Measurements from ENCODE around the gene PJA1. TPM values are rescaled to one million over a fixed set of nuclear protein-coding genes. Genes with fewer than 3 reads are reported as not detected.

PJA1 gene
- total RNA-seq, 1 donor from 2014 or later = 10.6 TPM

DNA sequence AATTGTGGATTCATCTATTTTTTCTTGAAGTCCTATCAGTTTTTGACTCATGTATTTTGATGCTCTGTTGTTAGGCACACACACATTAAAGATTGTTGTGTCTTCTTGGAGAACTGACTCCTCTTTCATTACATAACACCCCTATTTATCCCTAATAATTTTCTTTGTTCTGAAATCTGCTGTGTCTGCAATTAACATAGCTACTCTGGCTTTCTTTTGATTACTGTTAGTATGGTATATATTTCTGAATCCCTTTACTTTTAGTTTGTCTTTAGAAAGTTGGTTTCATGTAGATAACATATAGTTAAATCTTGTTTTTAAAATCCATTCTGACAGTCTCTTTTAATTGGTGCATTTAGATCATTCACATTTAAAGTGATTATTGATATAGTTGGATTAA lies 5.1 kb upstream of the PJA1 start:
- no peak for ATAC-seq

DNA sequence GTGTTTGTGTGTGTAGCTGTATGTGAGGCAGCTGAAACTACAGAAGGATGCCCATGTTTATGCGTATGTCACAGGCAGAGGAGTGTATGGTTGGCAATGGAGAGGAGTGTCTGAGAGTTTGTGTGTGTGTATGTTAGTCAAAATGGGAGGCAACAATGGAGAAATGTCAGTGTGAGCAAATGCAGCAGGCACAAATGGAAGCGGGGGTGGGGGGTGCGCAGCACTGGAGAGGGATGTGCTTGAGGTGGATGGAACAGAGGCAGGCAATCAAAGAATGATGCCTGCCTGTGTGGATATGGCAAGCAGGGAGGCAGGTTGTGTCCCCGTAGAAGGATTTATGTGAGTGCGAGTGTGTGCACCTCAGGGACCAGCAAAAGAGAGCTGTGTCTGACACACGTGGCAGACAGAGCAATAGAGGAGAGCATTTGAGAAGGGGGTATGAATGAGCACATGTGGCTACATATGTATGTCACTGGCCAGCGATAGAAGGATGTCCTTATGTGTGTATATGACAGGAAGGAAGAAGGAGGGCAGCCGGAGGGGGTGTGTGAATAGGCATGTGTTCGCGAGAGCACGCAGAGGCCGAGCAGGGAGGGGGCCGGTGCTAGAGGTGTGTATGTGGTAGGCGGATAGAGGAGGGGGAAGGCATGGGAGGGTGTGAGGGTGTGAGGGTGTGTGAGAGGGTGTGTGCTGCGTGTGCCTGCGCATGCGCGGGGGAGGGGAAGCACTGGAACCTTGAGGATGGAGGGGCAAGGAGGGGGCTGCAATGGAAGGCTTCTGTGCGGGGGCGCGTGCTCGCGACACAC lies 1.1 kb downstream of the PJA1 start:
- peak; percentile 82 for ATAC-seq

DNA sequence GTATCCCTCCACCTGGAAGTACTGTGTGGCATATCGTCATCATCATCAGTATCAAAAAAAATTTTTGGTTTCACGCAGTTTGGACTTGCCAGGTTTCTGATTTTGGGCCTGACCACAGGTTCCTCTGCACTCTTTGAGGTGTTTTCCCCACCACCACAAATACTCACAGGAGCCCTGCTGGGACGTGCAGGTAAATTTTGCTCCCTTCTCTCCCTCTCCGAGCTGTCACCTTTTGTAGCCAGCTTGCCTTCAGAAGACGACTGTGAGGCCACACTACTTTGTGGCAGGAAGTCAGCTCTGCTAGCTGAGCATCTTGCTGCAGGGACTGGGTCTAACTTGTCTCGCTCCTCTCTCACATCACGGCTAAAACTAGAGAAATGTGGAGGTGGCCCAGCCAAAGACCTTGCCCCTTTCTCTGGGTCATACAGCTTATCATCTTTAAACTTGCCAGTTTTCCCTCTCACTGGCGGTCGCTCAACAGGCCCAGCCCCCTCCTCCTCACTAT lies 2.8 kb downstream of the PJA1 start:
- no peak for ATAC-seq

DNA sequence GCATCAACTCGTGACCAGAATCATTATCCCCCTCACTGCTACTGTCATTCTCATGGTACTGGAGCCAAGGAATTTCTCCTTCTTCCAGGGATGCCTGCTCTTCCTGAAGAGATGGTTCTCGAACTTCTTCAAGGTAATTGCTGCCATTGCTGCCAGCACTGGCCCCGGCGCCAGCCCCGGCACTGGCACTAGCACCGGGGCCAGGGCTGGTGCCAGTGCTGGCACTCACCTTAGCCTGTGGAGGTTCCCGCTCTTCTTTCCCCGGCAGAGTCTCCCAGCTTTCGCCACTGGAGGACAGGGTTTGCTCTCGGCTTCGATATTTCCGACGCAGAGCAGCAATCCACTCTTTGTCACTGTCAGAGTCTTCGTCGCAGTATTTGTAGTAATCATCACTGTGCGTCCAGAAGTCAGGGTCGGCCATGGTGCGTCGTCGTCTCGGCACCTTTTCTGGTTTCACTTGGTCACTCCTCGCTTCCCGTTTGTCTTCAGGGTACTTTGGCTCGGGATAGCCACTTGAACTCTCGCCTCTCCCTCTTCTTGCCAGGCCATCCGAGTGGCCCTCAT lies 3.4 kb downstream of the PJA1 start:
- ATAC-seq = no peak

DNA sequence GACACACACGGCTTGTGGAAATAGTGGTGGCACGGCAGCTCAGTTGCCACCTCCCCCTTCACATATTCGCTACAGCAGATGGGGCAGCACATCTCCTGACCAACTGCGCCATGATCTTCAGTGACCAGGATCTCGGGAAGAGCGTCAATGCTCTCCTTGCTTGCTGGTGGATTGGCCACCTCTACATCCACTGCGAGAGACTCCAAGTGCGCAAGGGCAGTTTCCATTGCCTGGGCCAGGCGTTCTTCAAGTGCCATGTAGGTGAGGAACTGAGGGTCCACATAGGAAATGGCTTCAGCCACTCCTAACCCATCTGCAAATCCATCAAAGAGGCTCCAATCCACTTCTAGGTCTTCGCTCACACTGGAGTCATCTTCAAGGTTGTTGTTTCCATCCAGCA lies 3.9 kb downstream of the PJA1 start:
- ATAC-seq = no peak

DNA sequence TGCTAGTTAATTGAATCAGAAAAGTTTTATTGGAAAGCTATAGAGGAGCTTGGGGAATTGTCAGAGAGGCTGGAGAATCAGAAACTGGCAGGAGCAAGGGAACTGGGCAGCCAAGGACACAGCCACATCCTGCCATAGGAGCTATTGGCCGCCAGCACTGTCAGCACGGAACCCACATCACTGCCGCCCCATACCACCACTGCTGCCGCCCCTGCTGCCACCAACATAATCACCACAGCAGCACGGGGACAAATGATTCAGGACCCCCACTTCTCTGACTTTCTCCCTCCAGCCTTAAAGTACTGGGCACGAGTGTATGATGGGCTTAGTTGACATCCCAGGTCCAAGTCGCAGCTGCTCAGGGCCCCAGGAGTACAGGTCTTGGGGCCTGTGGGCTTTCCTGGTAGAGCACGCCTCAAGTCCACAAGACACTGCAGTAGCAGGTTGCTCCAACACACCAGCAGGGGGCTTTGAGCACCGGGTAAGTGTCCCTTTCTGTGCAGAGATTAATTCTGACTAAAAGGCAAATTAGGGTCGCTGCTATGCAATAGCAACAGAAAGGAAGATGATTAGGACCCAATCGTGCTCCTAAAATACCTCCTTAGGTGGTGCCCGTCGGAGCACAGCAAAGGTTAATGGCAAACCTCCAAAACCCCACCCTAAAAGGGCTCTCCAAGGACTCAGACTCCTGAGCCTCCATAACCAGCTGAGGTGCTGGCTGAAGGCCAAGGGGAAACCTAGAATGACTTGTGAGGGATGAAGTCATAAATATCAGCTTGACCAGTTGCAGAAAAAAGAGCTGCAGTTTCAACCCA lies 6.9 kb downstream of the PJA1 start:
- ATAC-seq = peak; percentile 42

DNA sequence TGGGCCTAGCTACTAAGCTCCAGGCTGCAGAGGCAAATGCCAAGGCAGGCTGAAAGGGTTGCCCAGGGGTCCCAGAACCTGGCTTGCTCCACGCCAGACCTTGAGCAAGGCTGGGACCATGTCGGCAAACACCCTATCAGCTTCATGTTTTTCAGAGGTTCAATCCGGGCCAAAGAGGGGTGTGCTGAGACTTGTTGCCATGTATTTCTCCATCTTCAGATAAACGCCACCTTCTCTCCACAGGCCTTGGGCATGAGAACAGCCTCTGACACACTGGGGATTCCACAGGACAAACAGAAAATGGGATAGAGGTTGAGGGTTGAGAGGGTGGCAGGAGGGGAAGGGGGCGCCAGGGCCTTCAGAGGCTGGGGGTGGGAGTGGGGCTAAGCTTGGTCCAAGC lies 8.6 kb downstream of the PJA1 start:
- no peak for ATAC-seq

DNA sequence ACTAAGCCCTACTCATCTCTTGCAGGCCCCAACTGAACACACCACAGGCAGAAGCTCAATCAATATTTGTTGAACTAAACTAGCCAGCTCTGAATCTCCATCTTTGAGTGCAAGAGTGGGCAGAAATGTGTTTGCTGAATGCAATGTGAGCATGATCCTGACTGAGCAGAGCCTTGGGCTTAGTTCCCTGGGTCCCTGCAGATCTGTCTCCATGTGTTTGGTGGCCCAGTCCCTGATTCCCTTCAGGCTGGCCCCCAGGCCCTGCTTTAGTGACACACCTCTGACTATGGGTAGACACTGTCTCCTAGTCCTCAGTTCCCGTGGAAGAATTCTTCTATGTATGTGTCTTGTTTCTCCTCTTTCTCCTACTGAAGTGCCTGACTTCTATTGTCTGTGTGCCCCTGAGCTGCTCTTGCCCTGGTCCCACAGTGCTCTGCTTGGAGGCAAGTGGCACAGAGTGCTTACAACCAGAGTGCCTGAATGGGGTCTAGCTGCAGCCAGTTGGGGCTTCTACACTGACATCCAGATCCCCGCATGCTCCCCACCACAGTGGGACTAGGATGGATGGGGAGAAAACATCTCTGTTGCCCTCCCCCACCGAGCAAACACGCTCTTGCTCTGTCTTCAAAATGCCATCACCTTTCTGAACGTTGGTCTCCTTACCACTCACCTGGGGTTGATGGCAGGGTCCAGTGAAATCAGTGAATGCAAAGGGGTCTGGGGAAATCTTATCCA lies 9.3 kb downstream of the PJA1 start:
- no peak for ATAC-seq

DNA sequence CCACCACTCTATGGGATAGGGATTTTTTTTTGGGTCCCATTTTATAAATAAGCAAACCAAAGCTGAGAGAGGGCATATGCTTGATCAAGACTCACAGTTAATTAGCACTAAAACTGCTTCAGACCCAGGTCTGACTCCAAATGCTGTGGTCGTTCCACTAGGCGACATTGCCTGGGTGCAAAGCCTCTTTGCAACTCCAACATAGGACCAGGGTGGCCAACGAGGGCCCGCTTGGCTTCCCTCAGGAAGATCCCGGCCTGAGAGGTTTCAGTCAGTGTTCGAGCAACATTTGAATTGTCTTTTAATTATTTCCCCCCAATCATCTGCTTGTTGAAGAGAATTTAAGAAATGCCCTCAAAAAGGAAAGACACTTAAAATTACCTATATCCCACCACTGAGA lies 11.2 kb downstream of the PJA1 start:
- ATAC-seq = no peak

DNA sequence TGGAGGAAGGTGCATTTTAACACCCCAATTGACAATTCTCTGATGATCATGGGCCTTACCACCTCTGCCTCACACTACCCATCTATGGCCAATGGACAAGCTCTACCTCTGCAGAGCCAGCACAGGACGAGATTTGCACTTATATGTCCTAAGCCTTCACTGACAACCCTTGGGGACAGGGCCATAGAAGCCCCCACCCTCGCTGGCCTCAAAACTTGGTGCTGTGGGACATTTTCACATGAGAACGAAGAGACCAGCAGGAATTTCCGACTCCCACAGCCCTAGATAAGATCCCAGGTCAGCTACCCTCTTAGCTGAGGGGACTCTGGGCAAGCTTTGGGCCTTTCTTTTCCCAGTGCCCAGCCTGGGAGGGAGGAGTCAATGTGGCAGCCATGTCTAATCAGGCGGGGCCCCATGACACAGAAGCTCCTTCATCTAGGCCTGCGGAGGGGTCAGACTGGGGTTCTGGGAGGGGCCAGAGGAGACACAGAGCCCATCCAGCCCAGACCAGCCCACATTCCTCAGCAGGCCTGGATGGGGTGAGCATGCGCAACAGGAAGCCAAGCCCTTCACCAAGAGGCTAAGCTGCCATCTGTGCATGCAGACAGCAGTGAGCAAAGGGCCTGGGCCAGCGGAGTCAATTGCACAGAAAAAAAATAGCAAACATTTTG lies 12.1 kb downstream of the PJA1 start:
- ATAC-seq = peak; percentile 34

DNA sequence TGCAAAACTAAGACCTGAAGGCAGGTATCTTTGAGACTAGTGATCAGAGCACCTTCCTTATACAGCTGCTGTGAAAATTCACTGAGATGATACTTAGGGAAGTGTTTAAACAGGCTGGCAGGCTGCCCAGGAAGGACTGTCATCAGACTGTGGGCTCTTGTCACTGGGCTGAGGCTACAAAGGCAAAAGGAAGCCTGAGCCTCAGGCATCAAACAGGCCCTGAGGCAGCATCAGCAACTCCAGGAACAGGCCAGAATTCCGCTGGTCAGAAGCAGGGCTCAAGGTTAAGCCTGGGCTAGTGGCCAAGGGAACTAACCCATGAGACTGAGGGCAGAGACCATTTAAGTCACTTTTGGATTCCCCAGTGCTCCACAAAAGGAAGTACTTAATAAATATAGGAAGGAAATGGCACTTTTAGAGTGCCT lies 12.8 kb downstream of the PJA1 start:
- peak; percentile 57 for ATAC-seq

DNA sequence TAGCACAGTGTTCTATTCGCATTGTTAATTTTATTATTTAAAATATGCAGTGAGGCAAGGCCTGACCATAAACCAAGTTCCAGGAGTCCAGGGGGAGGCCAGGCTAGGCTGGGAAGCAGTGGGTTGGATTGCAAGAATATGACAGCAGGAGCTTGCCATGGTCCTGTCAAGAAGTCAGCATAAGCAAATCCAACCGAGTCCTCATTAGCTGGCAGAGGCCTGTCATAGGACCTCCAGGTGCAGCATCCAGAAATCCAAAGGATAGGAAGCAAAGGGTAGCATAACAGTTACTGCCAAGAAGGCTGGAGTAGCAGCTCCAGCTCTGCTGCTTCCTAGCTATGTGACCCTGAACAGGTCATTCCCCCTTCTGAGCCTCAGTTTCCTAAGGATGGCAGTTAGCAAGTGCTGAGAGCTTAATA lies 13.4 kb downstream of the PJA1 start:
- ATAC-seq = no peak

DNA sequence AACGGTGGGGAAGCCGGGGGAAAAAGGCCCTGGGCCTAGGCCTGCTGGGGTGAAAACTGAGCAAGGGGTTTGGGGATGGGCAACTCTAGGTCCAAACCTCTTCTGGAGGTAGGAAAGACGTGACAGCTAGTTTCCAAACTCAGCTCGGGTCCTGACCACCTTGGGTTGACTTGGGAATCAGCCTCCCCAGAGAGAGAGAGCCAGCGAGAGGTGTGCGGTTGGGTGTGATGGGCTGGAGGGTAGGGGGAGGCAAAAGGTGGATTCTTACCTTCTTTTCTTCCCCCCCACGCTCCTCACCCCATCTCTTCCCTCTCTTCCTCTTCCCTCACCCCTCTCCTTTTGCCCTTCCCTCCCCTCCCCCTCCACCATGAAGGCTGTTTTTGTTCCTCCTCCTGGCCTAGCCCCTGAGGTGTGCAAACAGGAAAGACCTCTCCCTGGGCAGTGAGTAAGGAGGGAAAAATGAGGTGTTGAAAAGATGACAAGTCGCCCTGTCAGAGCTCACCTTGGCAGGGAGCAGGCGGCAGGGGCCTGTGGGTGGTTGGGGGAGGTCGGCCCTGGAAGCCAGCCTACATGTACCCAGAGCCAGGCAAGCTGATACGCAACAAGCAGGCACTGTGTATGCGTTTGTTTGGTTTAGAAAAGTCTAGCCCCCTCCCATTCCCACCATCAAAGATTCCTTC lies 14.8 kb downstream of the PJA1 start:
- ATAC-seq = peak; percentile 90

DNA sequence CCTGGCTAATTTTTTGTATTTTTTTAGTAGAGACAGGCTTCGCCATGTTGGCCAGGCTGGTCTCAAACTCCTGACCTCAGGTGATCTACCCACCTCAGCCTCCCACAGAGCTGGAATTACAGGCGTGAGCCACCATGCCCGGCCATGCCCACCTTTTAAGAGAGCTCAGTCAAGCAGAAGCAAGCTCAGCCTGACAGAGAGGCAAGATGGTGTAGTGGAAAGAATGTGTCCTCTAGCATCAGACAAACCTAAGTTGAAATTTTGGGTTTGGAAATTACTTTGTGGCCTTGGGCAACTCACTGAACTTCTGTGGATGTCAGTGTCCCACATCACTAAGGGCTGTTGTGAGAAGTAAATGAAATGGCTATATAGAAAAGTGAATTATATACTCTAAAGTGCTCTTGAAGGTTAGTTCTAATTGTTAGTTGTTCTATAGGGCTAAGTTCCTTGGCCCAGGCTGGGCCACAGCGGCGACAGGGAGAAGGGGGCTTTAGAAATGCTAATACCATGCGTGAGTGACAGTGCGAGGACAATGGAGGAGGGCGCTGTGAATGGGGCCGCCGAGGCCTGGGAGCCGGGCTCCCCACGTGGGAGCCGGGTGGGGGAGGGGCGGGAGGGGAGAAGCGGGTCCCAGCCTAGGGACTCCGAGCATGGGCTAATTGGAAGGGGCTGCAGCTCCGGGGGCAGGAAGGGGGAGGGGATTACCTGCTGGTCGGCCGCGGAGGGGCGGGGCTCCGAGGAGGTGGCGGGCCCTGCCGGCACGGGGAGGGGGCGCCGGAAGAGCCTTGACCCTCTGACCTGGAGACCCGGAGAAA lies 15.6 kb downstream of the PJA1 start:
- ATAC-seq = no peak

DNA sequence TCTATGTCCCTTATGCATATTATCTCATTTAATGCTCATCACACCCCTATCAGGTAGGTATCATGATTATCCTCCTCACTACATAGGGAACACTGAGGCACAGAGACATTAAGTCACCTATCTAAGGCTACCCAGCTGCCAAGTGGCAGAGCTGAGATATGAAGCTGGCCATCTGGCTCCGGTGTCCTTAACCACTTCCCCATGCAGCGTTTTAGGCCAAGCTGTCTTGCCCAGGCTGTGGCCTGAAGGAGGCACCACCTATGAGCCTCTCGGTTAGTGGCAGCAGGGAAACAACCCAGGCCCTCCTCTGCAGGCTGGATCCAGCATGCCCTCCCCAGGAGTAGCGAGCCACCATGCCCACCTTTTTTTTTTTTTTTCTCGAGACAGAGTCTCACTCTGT lies 16.3 kb downstream of the PJA1 start:
- no peak for ATAC-seq

DNA sequence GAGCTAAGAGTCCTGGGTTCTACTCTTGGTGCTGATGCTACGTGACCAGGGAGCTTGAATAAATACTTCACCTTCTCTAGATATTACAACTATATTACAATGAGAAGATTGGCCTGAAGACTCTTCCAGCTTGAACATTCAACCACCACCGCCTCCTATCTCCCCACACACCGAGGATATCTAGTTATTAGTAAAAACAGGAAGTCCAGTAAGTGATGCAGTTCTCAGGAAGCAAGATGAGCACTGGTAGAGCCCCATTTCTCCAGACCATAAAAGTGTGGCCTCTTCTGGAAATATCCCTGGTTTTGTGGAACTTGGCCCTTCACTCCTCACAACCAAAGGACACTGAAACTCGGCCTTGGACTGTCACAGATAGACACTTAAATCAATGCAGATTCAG lies 18.5 kb downstream of the PJA1 start:
- no peak for ATAC-seq

DNA sequence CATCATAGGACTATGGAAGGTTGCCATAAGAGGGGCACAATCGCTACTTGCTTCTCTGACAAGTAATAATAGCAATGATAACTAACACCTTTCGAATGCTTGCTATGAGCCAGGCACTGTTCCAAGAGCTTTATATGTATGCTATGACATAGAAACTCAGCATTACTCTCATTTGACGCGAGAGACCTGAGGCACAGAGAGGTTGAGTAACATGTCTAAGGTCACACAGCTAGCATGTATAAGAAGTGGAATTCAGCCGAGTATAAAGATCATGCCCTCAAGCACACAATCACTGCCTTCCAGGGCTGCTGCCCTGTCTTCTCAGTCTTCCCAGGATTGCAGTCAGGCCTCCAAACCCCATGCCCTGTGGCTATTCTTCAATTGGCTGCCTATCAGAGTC lies 19.5 kb downstream of the PJA1 start:
- no peak for ATAC-seq

DNA sequence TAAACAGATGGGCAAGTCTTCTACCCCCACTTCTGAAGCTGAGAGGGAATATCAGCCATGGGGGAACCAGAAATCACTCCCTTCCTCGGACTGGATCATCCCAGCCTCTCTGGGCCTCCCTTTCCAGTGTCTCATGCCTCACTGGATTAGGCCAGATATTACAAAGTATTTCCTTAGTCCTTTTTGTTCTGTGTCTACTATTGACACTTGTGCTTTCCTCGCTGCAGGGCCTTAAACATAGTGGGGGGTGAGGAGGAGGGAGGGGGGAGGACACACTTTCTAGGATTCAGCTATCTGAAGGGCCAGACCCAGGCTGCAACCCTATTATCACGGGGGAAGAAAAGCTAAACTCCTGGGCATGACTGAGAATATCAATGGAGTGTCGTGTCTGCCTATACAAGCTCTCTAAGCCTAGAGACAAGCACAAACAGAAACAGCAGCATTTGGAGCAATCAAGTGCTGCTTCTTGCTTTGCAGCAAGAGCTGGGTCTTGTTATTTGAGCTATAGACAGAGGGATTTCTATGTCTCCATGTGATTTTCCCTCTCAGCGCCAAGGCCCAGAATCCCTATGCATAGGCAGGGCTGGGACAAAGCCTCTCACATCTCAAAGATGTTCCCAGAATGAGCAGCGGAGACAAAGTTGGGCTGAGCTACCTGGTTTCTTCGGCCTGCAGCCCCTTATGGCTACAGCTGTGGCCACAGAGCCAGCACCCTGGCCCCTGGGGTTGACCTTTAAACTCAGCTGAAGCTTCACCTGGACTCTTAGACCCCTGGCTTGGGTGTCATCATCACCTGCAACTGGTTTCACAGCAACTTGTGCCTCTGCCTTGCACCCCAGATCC lies 20.2 kb downstream of the PJA1 start:
- ATAC-seq = no peak

DNA sequence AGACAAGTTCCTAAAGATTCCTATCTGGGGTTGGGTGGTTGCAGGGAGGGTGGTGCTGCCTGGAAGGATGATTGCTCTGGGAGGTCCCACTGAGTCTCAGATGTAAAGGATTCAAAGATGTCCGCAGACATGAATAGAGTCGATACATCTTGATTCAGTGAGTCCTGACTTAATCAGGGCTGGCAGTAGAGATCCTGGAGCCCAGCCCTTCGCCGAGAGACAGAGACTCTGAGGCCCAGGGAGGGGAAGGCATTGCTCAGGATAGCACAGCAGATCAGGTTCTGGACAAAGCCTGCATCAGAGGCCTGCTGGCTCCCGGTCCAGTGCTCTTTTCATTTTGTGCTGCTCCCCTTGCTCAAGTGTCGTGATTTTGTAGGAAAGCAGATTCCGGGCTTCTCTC lies 21.7 kb downstream of the PJA1 start:
- no peak for ATAC-seq
